ENCODE data around the gene NUP153. TPM values are rescaled to one million over a fixed set of nuclear protein-coding genes. Genes with fewer than 3 reads are reported as not detected.

Gene NUP153
- total and polyA plus RNA-seq, 10 of the 15 experiments (the other 5 are each of a cell fraction or from before 2014, with no cell fraction given), result 13.9 to 77.7 (median 56.2) TPM

DNA sequence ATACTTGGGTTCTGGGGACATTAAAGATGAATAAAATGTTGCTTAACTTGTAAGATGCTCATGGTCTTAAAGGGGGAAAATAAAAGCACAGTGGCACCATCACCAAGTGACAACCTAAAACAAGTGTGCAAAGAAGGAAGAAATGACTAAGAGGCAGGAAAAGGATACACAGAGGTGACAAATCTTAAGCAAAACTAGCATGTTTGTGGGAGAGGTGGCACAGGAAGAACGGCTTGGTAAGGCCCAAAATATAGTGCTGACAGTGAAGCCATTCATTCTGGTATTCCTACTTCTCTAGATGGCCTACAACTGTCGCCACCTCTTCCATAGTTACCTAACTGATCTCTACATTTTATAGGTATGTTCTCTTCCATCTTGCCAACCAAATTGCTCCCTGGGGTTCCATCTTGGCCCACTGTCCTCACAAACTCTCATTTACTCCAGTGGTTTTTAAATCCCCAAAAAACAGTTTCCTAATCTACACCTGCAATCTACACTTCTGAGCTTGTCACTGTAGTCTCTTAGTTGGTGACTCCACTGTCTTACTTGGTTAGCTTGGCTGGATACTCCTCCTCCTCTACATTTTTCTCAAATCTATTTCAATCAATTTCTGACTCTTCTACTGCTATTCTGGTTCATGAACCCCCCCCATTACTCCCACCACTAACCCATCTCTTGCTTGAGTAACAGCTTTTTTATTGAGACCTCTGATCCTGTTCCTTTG, 73.1 kb downstream of the NUP153 start (continued):
- no peak for TF ChIP-seq NR2F1 (conservative IDR thresholded peaks at IDR 0.05)
- no peak for TF ChIP-seq POLR2AphosphoS2 (IDR thresholded peaks at IDR 0.05; ENCODE audit: low read depth, low read length)
- TF ChIP-seq TAF1 (IDR thresholded peaks at IDR 0.05; ENCODE audit: borderline replicate concordance, low read depth, low read length), result no peak
- TF ChIP-seq, protein P1, sequence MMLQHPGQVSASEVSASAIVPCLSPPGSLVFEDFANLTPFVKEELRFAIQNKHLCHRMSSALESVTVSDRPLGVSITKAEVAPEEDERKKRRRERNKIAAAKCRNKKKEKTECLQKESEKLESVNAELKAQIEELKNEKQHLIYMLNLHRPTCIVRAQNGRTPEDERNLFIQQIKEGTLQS (IDR thresholded peaks at IDR 0.05; ENCODE audit: borderline replicate concordance, extremely low read depth, low read depth, low read length), result no peak
- TF ChIP-seq CREB1 (IDR thresholded peaks at IDR 0.05; ENCODE audit: low read depth), result no peak
- TF ChIP-seq, protein P2, sequence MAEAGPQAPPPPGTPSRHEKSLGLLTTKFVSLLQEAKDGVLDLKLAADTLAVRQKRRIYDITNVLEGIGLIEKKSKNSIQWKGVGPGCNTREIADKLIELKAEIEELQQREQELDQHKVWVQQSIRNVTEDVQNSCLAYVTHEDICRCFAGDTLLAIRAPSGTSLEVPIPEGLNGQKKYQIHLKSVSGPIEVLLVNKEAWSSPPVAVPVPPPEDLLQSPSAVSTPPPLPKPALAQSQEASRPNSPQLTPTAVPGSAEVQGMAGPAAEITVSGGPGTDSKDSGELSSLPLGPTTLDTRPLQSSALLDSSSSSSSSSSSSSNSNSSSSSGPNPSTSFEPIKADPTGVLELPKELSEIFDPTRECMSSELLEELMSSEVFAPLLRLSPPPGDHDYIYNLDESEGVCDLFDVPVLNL (IDR thresholded peaks at IDR 0.05; ENCODE audit: low read depth, low read length), result no peak
- TF ChIP-seq IKZF2 (IDR thresholded peaks at IDR 0.05), result no peak
- no peak for TF ChIP-seq BCLAF1 (IDR thresholded peaks at IDR 0.05)

All from GM12878 (cell line).